ENCODE results near the gene AFDN.
"Not testable (repeated sequence)": the region's sequence is repeated elsewhere in the genome, so short reads cannot be mapped to it uniquely, and the experiment has no call there.

AFDN gene

DNA sequence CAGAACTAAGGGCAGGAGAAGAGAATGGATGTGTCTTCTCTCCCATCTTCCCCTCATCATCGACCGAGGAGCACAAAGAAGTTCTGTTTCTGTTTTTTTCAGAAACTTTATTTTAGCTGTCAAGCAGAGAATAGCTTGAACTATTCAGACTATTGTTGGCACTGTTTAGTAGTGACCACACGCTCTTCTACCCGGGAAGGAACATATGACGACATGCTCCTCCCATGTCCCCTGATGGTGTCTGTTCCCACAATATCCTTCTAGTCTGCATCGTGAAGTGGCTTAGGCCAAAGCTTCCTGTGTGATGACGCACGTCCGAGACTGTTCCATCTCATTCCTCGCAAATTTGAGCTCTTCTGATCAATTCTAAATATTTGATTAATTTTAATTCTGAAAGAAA, 143.5 kb downstream of the AFDN start:
- Histone ChIP-seq H3K27me3 (ENCODE audit: control insufficient read depth in 1 of 2, insufficient read depth in 2 of 2, low read length in 2 of 2) (no peaks in the 10 kb centered on the region), H3K9me3 (ENCODE audit: control insufficient read depth in 1 of 2, low read length in 2 of 2) (no peaks in the 10 kb centered on the region), H3K4me1 (ENCODE audit: control insufficient read depth in 1 of 2, insufficient read depth in 2 of 2, low read length in 2 of 2) (peaks cover 4 to 7% of the 10 kb centered on the region in 2 donors), H3K36me3 (ENCODE audit: control insufficient read depth in 1 of 2, insufficient read depth in 2 of 2, low read length in 2 of 2) (peaks cover 20 to 46% of the 10 kb centered on the region in 2 donors), H3K27ac (ENCODE audit: low read depth, low read length) (no peak overlapping the region), H3K9ac (ENCODE audit: low read depth in 1 of 2, low read length in 2 of 2) (no peak overlapping the region), H3K4me3 (ENCODE audit: low read depth in 1 of 2, low read length in 2 of 2) (no peak overlapping the region)

DNA sequence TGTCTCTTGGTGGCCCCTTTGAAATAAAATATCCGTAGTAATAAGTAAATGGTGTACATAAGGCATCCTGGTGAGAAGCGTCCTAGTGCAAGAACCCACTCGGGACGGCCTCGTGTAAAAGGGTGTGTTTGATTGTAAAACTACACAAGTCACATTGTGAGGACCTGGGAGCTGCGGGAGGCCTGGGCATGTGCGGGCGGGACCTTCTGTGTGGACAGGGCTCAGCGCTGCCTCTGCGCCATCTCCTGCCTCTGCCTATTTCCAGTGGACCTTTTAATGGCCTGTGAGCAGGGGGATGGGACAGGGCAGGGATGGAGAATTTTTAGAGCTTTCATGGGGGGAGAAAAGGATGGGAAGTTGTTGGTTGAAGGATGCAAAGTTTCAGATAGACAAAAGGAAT, 145.5 kb downstream of the AFDN start:
- Histone ChIP-seq H3K27me3 (ENCODE audit: control insufficient read depth in 1 of 2, insufficient read depth in 2 of 2, low read length in 2 of 2) (no peaks in the 10 kb centered on the region), H3K27ac (ENCODE audit: low read depth, low read length) (no peak overlapping the region), H3K9me3 (ENCODE audit: control insufficient read depth in 1 of 2, low read length in 2 of 2) (no peaks in the 10 kb centered on the region), H3K4me1 (ENCODE audit: control insufficient read depth in 1 of 2, insufficient read depth in 2 of 2, low read length in 2 of 2) (peaks cover 4 to 7% of the 10 kb centered on the region in 2 donors), H3K9ac (ENCODE audit: low read depth in 1 of 2, low read length in 2 of 2) (no peak overlapping the region), H3K4me3 (ENCODE audit: low read depth in 1 of 2, low read length in 2 of 2) (no peak overlapping the region), H3K36me3 (ENCODE audit: control insufficient read depth in 1 of 2, insufficient read depth in 2 of 2, low read length in 2 of 2) (peaks cover 16 to 30% of the 10 kb centered on the region in 2 donors)

DNA sequence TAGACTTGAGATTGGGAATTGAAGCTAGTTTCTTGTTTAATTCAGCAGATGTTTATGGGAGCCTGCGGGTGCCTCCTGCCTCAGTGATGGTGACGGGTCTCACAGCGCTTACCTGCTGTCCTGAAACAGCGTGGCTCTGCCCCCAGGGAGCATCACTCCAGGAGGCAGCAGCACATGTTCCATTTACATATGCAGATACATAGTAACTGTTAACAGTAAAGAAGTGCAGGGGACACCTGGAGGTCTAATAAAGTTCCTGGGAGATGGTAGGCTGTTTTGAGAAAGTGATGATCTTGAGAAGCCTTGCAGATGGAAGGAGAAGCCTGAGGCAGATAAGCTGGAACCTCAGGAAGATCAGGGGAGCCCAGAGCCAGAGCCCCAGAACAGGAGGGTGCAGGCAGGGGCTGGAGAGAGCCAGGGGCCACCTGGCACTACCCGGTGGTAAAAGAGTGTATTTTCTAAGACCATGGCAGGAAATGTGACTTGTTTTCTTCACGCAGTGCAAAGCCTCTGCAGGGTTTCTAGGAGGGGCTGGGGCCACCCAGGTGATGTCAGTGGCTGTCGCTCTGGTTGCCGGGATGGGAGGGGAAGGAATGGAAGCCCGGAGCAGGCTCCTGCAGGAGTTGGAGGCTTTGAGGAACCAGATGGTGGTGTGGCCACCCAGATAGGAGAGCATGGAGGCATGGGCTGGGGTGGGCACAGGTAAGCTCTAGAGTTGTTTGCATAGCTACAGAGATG, 146.6 kb downstream of the AFDN start:
- peaks cover 4 to 7% of the 10 kb centered on the region in 2 donors for H3K4me1 ChIP-seq (ENCODE audit: control insufficient read depth in 1 of 2, insufficient read depth in 2 of 2, low read length in 2 of 2)
- no peak overlapping the region for H3K27ac ChIP-seq (ENCODE audit: low read depth, low read length)
- no peak overlapping the region for H3K9ac ChIP-seq (ENCODE audit: low read depth in 1 of 2, low read length in 2 of 2)
- peaks cover 12 to 24% of the 10 kb centered on the region in 2 donors for H3K36me3 ChIP-seq (ENCODE audit: control insufficient read depth in 1 of 2, insufficient read depth in 2 of 2, low read length in 2 of 2)
- H3K4me3 ChIP-seq (ENCODE audit: low read depth in 1 of 2, low read length in 2 of 2), result no peak overlapping the region
- no peaks in the 10 kb centered on the region for H3K9me3 ChIP-seq (ENCODE audit: control insufficient read depth in 1 of 2, low read length in 2 of 2)
- no peaks in the 10 kb centered on the region for H3K27me3 ChIP-seq (ENCODE audit: control insufficient read depth in 1 of 2, insufficient read depth in 2 of 2, low read length in 2 of 2)

DNA sequence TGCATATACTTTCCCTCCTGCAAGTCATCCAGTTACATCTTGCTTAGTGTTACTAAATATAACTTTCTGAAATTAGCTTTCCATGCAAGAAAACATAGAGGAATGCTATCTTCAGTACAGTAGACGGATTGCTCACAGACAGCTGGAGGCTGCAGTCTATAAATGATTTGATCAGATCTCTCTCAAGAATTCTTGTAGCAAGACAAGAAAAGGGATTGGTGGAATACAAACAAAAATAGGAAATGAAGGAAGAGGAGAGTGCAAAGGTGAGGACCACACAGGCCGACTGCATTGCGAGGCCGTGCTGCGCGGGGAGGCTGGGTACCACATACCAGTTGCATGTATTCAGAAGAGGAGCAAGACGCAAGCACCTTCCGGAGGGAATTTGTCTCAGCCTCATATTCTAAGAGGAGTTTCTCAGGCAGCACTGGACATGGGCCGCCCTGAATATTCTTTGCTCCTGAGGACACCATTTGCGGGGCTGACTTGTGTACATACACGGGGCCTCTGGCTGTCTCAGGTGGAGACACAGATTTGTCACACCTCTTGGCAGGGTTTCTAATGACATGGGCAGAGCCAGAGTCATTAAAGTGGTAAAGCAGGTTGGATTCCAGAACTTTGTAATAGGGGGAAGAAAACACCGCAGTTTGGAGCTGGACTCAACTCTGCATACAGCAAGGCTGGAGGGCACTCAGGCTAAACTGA, 148.1 kb downstream of the AFDN start:
- peaks cover 4 to 7% of the 10 kb centered on the region in 2 donors for H3K4me1 ChIP-seq (ENCODE audit: control insufficient read depth in 1 of 2, insufficient read depth in 2 of 2, low read length in 2 of 2)
- peaks cover 0 to 14% of the 10 kb centered on the region in 2 donors for H3K36me3 ChIP-seq (ENCODE audit: control insufficient read depth in 1 of 2, insufficient read depth in 2 of 2, low read length in 2 of 2)
- H3K9me3 ChIP-seq (ENCODE audit: control insufficient read depth in 1 of 2, low read length in 2 of 2), result no peaks in the 10 kb centered on the region
- H3K9ac ChIP-seq (ENCODE audit: low read depth in 1 of 2, low read length in 2 of 2), result no peak overlapping the region
- H3K4me3 ChIP-seq (ENCODE audit: low read depth in 1 of 2, low read length in 2 of 2), result no peak overlapping the region
- no peak overlapping the region for H3K27ac ChIP-seq (ENCODE audit: low read depth, low read length)
- no peaks in the 10 kb centered on the region for H3K27me3 ChIP-seq (ENCODE audit: control insufficient read depth in 1 of 2, insufficient read depth in 2 of 2, low read length in 2 of 2)

DNA sequence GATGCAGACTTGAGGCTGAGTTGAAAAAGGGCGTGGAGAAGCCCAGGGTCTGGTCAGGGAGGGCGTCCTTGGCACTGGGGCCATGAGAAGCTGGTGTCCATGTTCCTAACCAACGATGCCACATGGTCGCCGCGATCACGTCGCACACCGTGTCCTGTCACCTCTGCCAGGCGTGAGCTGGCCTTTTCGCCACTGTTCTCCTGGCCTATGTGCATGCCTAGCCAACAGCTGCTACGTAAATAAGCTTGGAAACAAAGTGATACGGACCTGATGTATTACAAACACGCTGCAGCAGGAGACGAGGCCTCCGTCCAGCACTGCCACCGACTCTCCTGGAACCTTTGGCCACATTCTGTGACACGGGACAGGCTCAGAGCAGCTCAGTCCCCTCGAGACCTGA, 148.7 kb downstream of the AFDN start:
- Histone ChIP-seq H3K27me3 (ENCODE audit: control insufficient read depth in 1 of 2, insufficient read depth in 2 of 2, low read length in 2 of 2) (no peaks in the 10 kb centered on the region), H3K36me3 (ENCODE audit: control insufficient read depth in 1 of 2, insufficient read depth in 2 of 2, low read length in 2 of 2) (peaks cover 0 to 9% of the 10 kb centered on the region in 2 donors), H3K9ac (ENCODE audit: low read depth in 1 of 2, low read length in 2 of 2) (no peak overlapping the region), H3K27ac (ENCODE audit: low read depth, low read length) (no peak overlapping the region), H3K4me1 (ENCODE audit: control insufficient read depth in 1 of 2, insufficient read depth in 2 of 2, low read length in 2 of 2) (peaks cover 4 to 7% of the 10 kb centered on the region in 2 donors), H3K9me3 (ENCODE audit: control insufficient read depth in 1 of 2, low read length in 2 of 2) (no peaks in the 10 kb centered on the region), H3K4me3 (ENCODE audit: low read depth in 1 of 2, low read length in 2 of 2) (no peak overlapping the region)

DNA sequence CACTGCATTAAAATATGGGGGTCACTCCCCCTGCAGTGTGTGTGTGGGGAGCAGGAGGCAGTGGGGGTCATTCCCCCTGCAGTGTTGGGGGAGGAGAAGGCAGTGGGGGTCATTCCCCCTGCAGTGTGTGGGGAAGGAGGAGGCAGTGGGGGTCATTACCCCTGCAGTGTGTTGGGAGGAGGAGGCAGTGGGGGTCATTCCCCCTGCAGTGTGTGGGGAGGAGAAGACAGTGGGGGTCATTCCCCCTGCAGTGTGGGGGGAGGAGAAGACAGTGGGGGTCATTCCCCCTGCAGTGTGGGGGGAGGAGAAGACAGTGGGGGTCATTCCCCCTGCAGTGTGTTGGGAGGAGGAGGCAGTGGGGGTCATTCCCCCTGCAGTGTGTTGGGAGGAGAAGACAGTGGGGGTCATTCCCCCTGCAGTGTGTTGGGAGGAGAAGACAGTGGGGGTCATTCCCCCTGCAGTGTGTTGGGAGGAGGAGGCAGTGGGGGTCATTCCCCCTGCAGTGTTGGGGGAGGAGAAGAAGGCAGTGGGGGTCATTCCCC, 149.5 kb downstream of the AFDN start:
- not testable (repeated sequence) for H3K9ac ChIP-seq (ENCODE audit: low read depth in 1 of 2, low read length in 2 of 2); H3K9me3 ChIP-seq (ENCODE audit: control insufficient read depth in 1 of 2, low read length in 2 of 2); H3K36me3 ChIP-seq (ENCODE audit: control insufficient read depth in 1 of 2, insufficient read depth in 2 of 2, low read length in 2 of 2); H3K27ac ChIP-seq (ENCODE audit: low read depth, low read length); H3K4me1 ChIP-seq (ENCODE audit: control insufficient read depth in 1 of 2, insufficient read depth in 2 of 2, low read length in 2 of 2); H3K27me3 ChIP-seq (ENCODE audit: control insufficient read depth in 1 of 2, insufficient read depth in 2 of 2, low read length in 2 of 2); H3K4me3 ChIP-seq (ENCODE audit: low read depth in 1 of 2, low read length in 2 of 2)

DNA sequence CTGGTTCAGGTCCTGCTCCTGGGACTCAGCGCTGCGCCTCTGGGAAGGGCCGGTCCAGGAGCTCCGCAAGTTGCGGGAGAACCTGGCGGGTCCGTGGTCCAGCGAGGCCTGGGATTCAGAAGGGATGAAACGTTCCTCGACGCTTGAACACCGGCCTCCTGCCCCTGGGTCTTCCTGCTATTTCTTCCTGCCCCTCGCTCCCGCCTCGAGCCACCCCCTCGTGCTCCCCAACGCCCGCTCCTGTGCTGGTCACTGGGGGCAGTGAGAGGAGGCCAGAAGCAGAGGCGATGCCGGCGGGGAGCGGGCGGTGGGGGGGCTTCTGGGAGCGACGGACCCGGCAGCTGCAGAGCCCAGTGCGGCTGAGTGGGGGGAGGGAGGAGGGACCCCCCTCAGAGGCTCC, 150.0 kb downstream of the AFDN start:
- Histone ChIP-seq H3K4me1 (ENCODE audit: control insufficient read depth in 1 of 2, insufficient read depth in 2 of 2, low read length in 2 of 2) (peaks cover 4 to 7% of the 10 kb centered on the region in 2 donors), H3K27ac (ENCODE audit: low read depth, low read length) (no peak overlapping the region), H3K9ac (ENCODE audit: low read depth in 1 of 2, low read length in 2 of 2) (no peak overlapping the region), H3K9me3 (ENCODE audit: control insufficient read depth in 1 of 2, low read length in 2 of 2) (no peaks in the 10 kb centered on the region), H3K4me3 (ENCODE audit: low read depth in 1 of 2, low read length in 2 of 2) (no peak overlapping the region), H3K27me3 (ENCODE audit: control insufficient read depth in 1 of 2, insufficient read depth in 2 of 2, low read length in 2 of 2) (no peaks in the 10 kb centered on the region), H3K36me3 (ENCODE audit: control insufficient read depth in 1 of 2, insufficient read depth in 2 of 2, low read length in 2 of 2) (no peaks in the 10 kb centered on the region)

DNA sequence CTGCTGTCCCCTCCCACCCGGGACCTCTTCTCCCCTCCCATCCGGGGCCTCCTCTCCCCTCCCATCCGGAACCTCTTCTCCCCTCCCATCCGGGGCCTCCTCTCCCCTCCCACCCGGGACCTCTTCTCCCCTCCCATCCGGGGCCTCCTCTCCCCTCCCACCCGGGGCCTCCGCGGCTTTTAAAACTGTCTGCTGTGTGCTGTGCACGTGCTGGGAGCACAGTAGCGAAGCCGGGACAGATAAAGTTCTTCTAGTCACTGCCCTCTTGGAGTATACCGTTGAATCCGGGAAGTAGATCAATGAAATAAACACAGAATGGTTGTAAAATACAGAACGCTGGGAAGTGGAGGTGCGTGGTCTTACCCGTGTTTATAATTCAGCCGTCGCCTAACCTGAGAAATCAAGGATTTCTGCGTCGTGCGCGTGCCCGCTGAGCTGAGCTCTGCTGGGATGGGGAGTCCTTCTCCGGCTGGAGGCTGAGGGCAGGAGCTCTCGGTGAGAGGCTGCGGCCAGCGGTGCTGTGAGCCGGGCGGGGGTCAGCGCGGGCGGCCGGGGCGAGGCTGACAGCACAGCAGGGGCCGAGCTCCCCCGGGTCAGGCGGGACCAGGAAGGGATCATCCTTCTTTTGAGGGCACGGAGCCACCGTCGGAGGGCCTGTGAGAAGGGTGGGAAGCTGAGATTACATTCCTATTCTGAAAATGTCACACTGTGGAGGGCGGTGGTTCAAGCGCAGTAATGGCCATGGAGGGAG, 151.2 kb downstream of the AFDN start:
- no peak overlapping the region for H3K4me3 ChIP-seq (ENCODE audit: low read depth in 1 of 2, low read length in 2 of 2)
- H3K27ac ChIP-seq (ENCODE audit: low read depth, low read length), result no peak overlapping the region
- H3K36me3 ChIP-seq (ENCODE audit: control insufficient read depth in 1 of 2, insufficient read depth in 2 of 2, low read length in 2 of 2), result no peaks in the 10 kb centered on the region
- H3K27me3 ChIP-seq (ENCODE audit: control insufficient read depth in 1 of 2, insufficient read depth in 2 of 2, low read length in 2 of 2), result no peaks in the 10 kb centered on the region
- H3K9me3 ChIP-seq (ENCODE audit: control insufficient read depth in 1 of 2, low read length in 2 of 2), result no peaks in the 10 kb centered on the region
- H3K9ac ChIP-seq (ENCODE audit: low read depth in 1 of 2, low read length in 2 of 2), result no peak overlapping the region
- H3K4me1 ChIP-seq (ENCODE audit: control insufficient read depth in 1 of 2, insufficient read depth in 2 of 2, low read length in 2 of 2), result peaks cover 4 to 7% of the 10 kb centered on the region in 2 donors

DNA sequence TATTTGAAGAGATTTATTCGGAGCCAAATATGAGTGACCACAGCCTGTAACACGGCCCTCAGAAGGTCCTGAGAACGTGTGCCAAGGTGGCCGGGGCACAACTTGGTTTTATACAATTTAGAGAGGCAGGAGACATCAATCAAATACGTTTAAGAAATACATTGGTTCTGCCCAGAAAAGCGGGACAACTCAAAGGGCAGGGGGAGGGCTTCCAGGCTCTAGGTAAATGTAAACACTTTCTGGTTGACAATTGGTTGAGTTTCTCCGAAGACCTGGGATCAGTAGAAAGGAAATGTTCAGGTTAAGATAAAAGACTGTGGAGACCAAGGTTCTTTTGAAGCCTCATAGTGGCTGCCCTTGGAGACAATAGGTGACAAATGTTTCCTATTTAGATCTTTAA, 151.9 kb downstream of the AFDN start:
- H3K9me3 ChIP-seq (ENCODE audit: control insufficient read depth in 1 of 2, low read length in 2 of 2), result no peaks in the 10 kb centered on the region
- H3K9ac ChIP-seq (ENCODE audit: low read depth in 1 of 2, low read length in 2 of 2), result no peak overlapping the region
- peaks cover 4 to 7% of the 10 kb centered on the region in 2 donors for H3K4me1 ChIP-seq (ENCODE audit: control insufficient read depth in 1 of 2, insufficient read depth in 2 of 2, low read length in 2 of 2)
- H3K27me3 ChIP-seq (ENCODE audit: control insufficient read depth in 1 of 2, insufficient read depth in 2 of 2, low read length in 2 of 2), result no peaks in the 10 kb centered on the region
- H3K27ac ChIP-seq (ENCODE audit: low read depth, low read length), result no peak overlapping the region
- no peaks in the 10 kb centered on the region for H3K36me3 ChIP-seq (ENCODE audit: control insufficient read depth in 1 of 2, insufficient read depth in 2 of 2, low read length in 2 of 2)
- H3K4me3 ChIP-seq (ENCODE audit: low read depth in 1 of 2, low read length in 2 of 2), result no peak overlapping the region
